ENCODE results near the gene SLC38A8. TPM values are rescaled to one million over a fixed set of nuclear protein-coding genes. Genes with fewer than 3 reads are reported as not detected.
A peak's percentile ranks its signal among the peaks of the same experiment; 100 is the strongest.

SLC38A8 gene
- total and polyA plus RNA-seq, 2 experiments from 2014 or later, result not detected

DNA sequence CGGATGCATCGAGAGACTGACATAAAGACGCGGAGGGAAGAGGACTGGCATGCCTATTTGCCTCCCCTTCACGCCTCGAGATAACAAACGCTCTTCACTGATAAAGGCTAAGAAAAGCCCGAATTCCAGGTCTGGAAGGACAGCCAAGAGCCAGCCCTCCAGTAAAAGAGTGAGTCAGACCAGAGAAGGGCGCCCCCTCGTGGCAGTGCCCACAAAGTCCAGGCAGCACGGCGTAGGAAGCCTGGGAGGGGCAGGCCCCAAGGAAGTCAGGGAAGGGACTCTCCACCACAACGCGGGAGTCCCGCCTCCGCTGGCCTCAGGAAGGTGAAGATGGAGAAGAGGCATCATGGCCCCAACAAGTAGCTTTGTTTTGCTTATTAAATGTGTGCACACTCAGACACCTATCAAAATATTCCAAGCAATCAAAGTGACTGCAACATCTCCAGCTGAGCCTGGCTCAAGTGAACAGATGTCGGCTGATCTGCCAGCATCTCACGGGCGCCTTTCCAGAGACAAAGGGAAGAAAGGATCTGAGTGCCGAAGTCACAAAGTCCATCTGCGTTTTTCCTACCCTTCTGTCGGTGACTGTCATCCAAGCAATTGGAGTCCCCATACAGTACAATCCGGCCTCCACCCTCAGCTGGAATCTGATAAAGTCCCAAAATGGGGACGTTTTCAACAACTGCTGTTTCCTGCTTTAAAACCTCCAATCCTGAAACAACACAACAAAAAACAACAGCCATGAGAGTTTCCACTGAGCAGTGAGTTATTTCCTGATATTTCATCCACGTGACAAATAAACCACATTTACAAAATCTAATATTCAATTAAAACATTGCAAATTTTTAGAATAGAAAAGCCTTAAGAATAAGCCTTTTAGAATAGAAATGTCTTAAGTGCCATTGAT lies 20.4 kb upstream of the SLC38A8 start:
- Histone ChIP-seq H3K36me3 (peaks cover 56% of the 10 kb centered on the region), H3K4me3 (no peak overlapping the region), H3K27me3 (no peaks in the 10 kb centered on the region), H3K9me3 (ENCODE audit: low read depth) (no peaks in the 10 kb centered on the region), H3K4me1 (ENCODE audit: low read depth) (peaks cover 4% of the 10 kb centered on the region), H3K27ac (no peak overlapping the region)
- DNase-seq (ENCODE audit: low read depth in 1 of 2, low spot score in 1 of 2), result peak; percentile 86 to 88
- TF ChIP-seq, protein P1, sequence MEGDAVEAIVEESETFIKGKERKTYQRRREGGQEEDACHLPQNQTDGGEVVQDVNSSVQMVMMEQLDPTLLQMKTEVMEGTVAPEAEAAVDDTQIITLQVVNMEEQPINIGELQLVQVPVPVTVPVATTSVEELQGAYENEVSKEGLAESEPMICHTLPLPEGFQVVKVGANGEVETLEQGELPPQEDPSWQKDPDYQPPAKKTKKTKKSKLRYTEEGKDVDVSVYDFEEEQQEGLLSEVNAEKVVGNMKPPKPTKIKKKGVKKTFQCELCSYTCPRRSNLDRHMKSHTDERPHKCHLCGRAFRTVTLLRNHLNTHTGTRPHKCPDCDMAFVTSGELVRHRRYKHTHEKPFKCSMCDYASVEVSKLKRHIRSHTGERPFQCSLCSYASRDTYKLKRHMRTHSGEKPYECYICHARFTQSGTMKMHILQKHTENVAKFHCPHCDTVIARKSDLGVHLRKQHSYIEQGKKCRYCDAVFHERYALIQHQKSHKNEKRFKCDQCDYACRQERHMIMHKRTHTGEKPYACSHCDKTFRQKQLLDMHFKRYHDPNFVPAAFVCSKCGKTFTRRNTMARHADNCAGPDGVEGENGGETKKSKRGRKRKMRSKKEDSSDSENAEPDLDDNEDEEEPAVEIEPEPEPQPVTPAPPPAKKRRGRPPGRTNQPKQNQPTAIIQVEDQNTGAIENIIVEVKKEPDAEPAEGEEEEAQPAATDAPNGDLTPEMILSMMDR (IDR thresholded peaks at IDR 0.05; ENCODE audit: low read depth, low read length), result peak; percentile 97

DNA sequence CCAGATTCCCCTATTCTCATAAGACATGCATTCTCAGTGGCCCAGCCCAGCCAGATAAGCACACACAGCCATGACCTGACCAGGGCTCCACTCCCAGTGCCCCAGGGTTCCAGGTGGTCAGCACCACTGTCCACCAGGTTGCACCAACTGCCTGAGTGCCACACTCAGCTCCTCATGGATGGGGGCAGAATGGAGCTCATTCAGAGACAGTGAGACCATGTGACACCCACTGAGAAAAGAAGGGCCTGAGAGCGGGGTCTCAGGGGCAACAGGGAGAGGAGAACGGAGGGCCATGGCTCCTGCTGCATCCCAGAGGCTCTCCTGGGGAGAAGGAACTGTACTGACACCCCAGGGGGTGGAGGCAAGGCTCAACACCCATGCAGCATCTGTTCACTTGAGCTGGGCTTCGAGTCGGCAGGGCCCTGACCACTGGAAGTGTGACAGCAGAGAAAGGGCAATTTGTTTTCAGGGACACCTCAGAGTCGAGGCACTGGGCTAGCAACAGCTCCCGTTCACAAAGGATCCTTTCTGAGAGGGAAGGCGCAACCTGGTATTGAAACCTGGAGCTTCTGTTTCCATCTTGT lies 18.7 kb upstream of the SLC38A8 start:
- TF ChIP-seq, protein P1 (IDR thresholded peaks at IDR 0.05; ENCODE audit: low read depth, low read length), result no peak
- DNase-seq (ENCODE audit: low read depth in 1 of 2, low spot score in 1 of 2), result no peak
- H3K27ac ChIP-seq, result no peak overlapping the region
- H3K27me3 ChIP-seq, result no peaks in the 10 kb centered on the region
- no peaks in the 10 kb centered on the region for H3K9me3 ChIP-seq (ENCODE audit: low read depth)
- peaks cover 49% of the 10 kb centered on the region for H3K36me3 ChIP-seq
- no peak overlapping the region for H3K4me3 ChIP-seq
- peaks cover 4% of the 10 kb centered on the region for H3K4me1 ChIP-seq (ENCODE audit: low read depth)

DNA sequence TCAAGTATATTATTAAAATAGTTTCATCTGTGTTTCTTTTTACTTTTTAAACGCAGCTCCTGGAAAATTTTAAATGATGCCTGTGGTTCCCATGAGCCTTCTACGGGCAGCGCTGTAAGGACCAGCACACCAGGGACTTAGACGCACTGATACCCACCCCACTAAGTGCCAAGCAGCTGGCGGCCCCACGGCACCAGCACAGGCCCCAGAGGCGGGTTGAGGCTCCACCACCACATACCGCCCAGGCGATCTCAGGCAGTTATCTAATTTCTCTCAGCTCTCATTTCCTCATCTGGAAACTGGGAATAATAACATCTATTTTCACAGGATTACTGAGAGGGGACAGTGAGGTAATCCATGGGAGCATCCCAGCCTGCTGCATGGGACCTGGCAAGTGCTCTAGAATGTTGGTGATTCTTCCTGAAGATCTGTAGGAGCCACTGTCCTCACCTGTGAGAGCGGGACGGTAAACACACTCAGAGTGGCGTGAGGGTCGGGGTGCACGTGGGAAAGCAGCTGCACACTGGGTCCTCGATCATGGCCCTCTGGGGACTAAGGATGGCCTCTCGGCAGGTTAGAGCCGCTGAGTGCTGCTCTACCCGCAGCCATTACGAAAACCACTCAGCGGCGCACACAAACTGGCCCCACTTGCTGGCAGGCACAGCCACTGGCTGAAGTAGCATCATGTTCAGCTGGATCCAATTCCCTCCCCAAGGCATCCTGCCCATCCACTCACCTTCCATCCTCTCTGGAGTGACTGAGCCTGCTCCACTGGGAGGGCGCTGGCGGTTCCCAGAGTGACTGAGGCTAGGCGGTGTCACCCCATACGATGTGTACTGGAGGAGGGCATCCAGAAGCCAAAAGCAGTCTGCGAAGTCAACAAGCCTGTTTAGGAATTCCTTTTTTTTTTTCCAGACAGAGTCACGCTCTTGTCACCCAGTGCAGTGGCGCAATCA lies 17.6 kb upstream of the SLC38A8 start:
- TF ChIP-seq, protein P1 (IDR thresholded peaks at IDR 0.05; ENCODE audit: low read depth, low read length), result no peak
- Histone ChIP-seq H3K36me3 (peaks cover 43% of the 10 kb centered on the region), H3K27me3 (no peaks in the 10 kb centered on the region), H3K4me3 (no peak overlapping the region), H3K27ac (no peak overlapping the region), H3K4me1 (ENCODE audit: low read depth) (peaks cover 4% of the 10 kb centered on the region), H3K9me3 (ENCODE audit: low read depth) (no peaks in the 10 kb centered on the region)
- no peak for DNase-seq (ENCODE audit: low read depth in 1 of 2, low spot score in 1 of 2)

DNA sequence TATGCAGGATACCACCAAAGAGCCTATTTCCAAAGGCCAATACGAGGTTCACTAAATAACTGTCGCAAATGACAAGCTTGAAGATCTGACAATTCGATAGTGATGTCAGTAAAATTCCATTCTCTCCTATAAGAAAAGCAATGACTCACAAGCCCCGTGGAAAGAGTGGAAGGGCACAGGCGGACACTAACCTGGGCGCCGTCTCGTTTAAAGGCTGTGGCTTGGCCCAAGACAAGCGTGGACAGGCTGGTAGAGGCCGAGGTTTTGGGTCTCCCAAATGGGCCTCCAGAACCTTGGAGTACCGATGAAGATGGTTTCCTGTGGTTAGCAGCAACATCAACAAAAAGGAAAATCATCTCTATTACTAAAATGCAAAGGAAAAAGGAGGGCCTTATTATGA lies 16.5 kb upstream of the SLC38A8 start:
- no peaks in the 10 kb centered on the region for H3K27me3 ChIP-seq
- H3K36me3 ChIP-seq, result peaks cover 38% of the 10 kb centered on the region
- DNase-seq (ENCODE audit: low read depth in 1 of 2, low spot score in 1 of 2), result peak in 1 of 2 donors; percentile 26
- no peak overlapping the region for H3K4me3 ChIP-seq
- H3K4me1 ChIP-seq (ENCODE audit: low read depth), result peaks cover 4% of the 10 kb centered on the region
- TF ChIP-seq, protein P1 (IDR thresholded peaks at IDR 0.05; ENCODE audit: low read depth, low read length), result no peak
- H3K9me3 ChIP-seq (ENCODE audit: low read depth), result no peaks in the 10 kb centered on the region
- H3K27ac ChIP-seq, result peak overlapping the region; percentile 6

DNA sequence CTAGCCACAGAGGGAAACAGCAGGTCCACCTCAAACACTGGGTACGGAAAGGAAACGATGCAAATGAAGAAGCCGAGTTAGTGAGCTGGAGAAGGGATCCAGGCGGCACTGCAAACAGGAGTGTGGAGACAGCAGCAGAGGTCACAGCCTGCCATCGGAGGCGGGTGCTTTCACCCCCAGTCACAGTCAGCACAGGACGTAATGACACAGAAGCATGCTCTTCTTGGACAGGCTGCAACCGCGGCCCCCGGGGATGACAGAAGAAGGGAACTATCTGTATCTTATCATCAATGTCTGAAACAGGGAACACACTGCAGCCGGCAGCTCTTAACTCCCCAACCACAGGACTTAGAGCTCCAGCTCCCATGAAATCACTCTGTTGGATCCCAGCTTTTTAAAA lies 16.1 kb upstream of the SLC38A8 start:
- DNase-seq (ENCODE audit: low read depth in 1 of 2, low spot score in 1 of 2), result peak in 1 of 2 donors; percentile 45
- peaks cover 35% of the 10 kb centered on the region for H3K36me3 ChIP-seq
- peaks cover 4% of the 10 kb centered on the region for H3K4me1 ChIP-seq (ENCODE audit: low read depth)
- H3K9me3 ChIP-seq (ENCODE audit: low read depth), result no peaks in the 10 kb centered on the region
- H3K4me3 ChIP-seq, result no peak overlapping the region
- no peaks in the 10 kb centered on the region for H3K27me3 ChIP-seq
- H3K27ac ChIP-seq, result no peak overlapping the region
- TF ChIP-seq, protein P1 (IDR thresholded peaks at IDR 0.05; ENCODE audit: low read depth, low read length), result no peak

Measured in cardiac muscle cell (in vitro differentiated cells and primary cell).